ENCODE results near the gene TBK1. TPM values are rescaled to one million over a fixed set of nuclear protein-coding genes. Genes with fewer than 3 reads are reported as not detected.

Gene TBK1
- total RNA-seq, 4 donors from 2014 or later: 21.2 to 24.1 (median 22.6) TPM

DNA sequence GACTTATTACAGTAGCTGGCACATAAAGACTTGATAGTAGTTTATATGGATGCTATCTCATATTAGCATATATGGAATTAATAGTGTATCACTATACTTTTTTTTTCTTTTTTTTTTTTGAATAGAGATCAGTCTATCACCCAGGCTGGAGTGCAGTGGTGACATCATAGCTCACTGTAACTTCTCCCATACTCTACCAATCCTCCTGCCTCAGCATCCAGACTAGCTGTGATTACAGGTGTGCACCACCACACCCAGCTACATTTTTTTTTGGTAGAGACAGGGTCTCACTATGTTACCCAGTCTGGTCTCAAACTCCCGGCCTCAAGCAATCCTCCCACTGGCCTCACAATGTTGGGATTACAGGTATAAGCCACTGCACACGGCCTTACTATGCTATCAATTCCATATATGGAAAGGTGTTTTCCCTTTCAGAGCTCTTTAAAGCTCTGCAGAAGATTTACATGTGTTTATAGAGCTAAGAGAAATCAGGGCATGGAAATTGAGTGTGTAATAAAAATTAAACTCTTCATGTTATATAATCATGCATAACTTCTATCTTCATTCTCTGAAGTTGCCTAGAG is 1.8 kb upstream of the TBK1 start:
- no peak for DNase-seq (ENCODE audit: extremely low spot score)
- Histone ChIP-seq H3K9me3 (no peaks in the 10 kb centered on the region), H3K27ac (replicated peaks in 1 of 4) (no peak overlapping the region), H3K36me3 (peaks cover 5 to 36% (median 22%) of the 10 kb centered on the region in 4 donors), H3K27me3 (no peaks in the 10 kb centered on the region), H3K4me1 (peaks cover 13 to 32% (median 28%) of the 10 kb centered on the region in 4 donors), H3K4me3 (no peak overlapping the region)
- 83% methylated on average over 2 of the region's 2 CpGs for WGBS
- intact Hi-C loops (cut with DNase I): loop anchor here (5.0 kb wide), 2 partner anchors 43 to 247 kb away; no protein-coding TSS in a partner anchor
- no peak for TF ChIP-seq EP300 (IDR thresholded peaks at IDR 0.05)

DNA sequence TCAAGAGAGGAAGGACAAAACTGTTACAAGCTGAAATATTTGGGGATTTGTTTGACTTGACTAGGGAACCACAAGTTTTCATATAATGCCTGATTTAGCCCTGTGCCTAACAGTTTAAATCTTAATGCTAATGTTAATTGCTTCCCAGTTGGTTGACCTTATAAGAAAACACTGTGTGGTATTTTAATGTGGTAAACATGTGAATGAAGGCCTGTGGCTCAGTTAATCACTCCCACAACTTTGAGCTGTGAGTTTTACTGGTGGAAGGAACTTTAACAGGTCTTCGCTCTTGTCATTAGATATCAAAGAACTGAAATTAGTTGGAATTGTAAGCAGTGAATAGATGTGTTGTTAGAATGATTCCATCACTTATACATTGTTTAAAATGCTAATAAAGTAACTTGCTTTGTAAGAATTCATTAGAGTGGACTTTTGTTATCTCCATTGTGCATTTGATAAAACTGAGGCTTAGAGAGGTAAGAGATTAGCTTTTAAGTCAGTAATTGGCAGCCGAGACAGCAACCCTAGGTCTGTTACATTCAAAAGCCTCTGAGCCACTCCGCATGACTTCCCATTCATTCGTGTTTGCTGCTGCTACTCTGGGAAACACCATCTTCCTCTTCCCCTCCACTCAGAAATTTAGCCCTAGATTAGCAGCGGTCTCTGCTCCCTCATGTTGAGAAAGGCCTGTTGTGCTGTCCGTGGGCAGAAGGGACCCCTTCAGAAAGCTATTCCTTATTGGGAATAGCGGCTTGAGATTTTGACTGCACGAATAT is 1.0 kb upstream of the TBK1 start:
- Histone ChIP-seq H3K27me3 (no peaks in the 10 kb centered on the region), H3K4me3 (peak overlapping the region; percentile 89 to 98 (median 94)), H3K27ac (replicated peaks in 1 of 4) (peak overlapping the region; percentile 93 to 99 (median 98)), H3K36me3 (peaks cover 5 to 30% (median 19%) of the 10 kb centered on the region in 4 donors), H3K4me1 (peaks cover 13 to 35% (median 32%) of the 10 kb centered on the region in 4 donors), H3K9me3 (no peaks in the 10 kb centered on the region)
- 17% methylated on average over 8 of the region's 8 CpGs for WGBS
- DNase-seq (ENCODE audit: extremely low spot score): no peak
- TF ChIP-seq POLR2AphosphoS5 (IDR thresholded peaks at IDR 0.05) (no peak), EP300 (IDR thresholded peaks at IDR 0.05) (no peak), CTCF (IDR thresholded peaks at IDR 0.05) (no peak), POLR2A (IDR thresholded peaks at IDR 0.05; ENCODE audit: low read depth) (no peak)
- intact Hi-C loops (cut with DNase I): loop anchor here (5.0 kb wide), 2 partner anchors 44 to 246 kb away; no protein-coding TSS in a partner anchor

- DNase-seq (ENCODE audit: extremely low spot score): no peak
- Histone ChIP-seq H3K9me3 (no peaks in the 10 kb centered on the region), H3K4me3 (peak overlapping the region; percentile 89 to 98 (median 94)), H3K27ac (replicated peaks in 1 of 4) (peak overlapping the region; percentile 93 to 99 (median 98)), H3K36me3 (peaks cover 0 to 21% (median 8%) of the 10 kb centered on the region in 4 donors), H3K4me1 (peaks cover 13 to 41% (median 38%) of the 10 kb centered on the region in 4 donors), H3K27me3 (no peaks in the 10 kb centered on the region)
- no peak for TF ChIP-seq POLR2A (IDR thresholded peaks at IDR 0.05; ENCODE audit: low read depth)
- TF ChIP-seq POLR2AphosphoS5 (IDR thresholded peaks at IDR 0.05): peak; percentile 33 to 47
- WGBS: 1% methylated on average over 16 of the region's 16 CpGs
- intact Hi-C loops (cut with DNase I): loop anchor here (5.0 kb wide), 2 partner anchors 45 to 245 kb away; no protein-coding TSS in a partner anchor
These were observed 824 bp downstream of the TBK1 start for GRCh38 chr12:64452559-64453329.

GRCh38 chr12:64455506-64455905 is 3.6 kb downstream of the TBK1 start:
- Histone ChIP-seq H3K36me3 (peaks cover 2 to 18% (median 8%) of the 10 kb centered on the region in 4 donors), H3K27me3 (no peaks in the 10 kb centered on the region), H3K9me3 (no peaks in the 10 kb centered on the region), H3K4me1 (peaks cover 16 to 60% (median 51%) of the 10 kb centered on the region in 4 donors), H3K4me3 (no peak overlapping the region), H3K27ac (replicated peaks in 1 of 4) (no peak overlapping the region)
- no peak for DNase-seq (ENCODE audit: extremely low spot score)
- TF ChIP-seq POLR2AphosphoS5 (IDR thresholded peaks at IDR 0.05): no peak
- no peak for TF ChIP-seq CTCF (IDR thresholded peaks at IDR 0.05)
- no peak for TF ChIP-seq EP300 (IDR thresholded peaks at IDR 0.05)
- no peak for TF ChIP-seq POLR2A (IDR thresholded peaks at IDR 0.05; ENCODE audit: low read depth)
- WGBS: 63% methylated on average over 1 of the region's 1 CpG
- intact Hi-C loops (cut with DNase I): no loop called here

DNA sequence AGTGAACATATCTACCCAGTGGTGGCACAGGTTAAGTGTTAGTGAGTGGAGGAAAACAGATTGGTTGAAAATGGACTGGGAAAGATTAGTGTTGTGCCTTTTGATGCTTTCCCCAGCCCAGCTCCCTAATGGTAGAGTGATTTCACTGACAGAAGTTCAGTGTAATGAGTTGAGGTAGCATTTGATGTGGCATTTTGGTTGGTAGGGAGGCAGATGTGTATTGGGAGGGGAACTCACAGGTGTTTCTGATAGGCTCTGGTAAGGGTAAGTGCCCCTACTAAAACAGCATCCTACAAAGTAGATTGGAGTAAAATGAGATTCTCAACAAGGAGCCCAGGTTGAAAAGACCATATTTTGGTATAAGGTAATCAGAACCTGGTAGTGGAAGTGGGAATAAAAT is 4.2 kb downstream of the TBK1 start:
- H3K27me3 ChIP-seq: no peaks in the 10 kb centered on the region
- H3K27ac ChIP-seq (replicated peaks in 1 of 4): no peak overlapping the region
- H3K4me3 ChIP-seq: no peak overlapping the region
- no peak for TF ChIP-seq POLR2A (IDR thresholded peaks at IDR 0.05; ENCODE audit: low read depth)
- no peak for TF ChIP-seq POLR2AphosphoS5 (IDR thresholded peaks at IDR 0.05)
- no peak for TF ChIP-seq CTCF (IDR thresholded peaks at IDR 0.05)
- TF ChIP-seq EP300 (IDR thresholded peaks at IDR 0.05): no peak
- peaks cover 6 to 24% (median 10%) of the 10 kb centered on the region in 4 donors for H3K36me3 ChIP-seq
- no peak for DNase-seq (ENCODE audit: extremely low spot score)
- intact Hi-C loops (cut with DNase I): no loop called here
- no peaks in the 10 kb centered on the region for H3K9me3 ChIP-seq
- peaks cover 11 to 54% (median 47%) of the 10 kb centered on the region in 4 donors for H3K4me1 ChIP-seq
